IPS-18c (cell line): Measurements from ENCODE around the gene PHYHIPL.

Experiments
- H3K4me3 ChIP-seq: 2 replicates; pipeline ENCODE4 v1.7.0; 2013; ENCODE audit warnings: low read depth, mild to moderate bottlenecking, low read length, moderate library complexity; ENCODE audit not compliant: insufficient read depth
- H3K9me3 ChIP-seq: one replicate; pipeline ENCODE4 v1.6.1; 2013; ENCODE audit warnings: mild to moderate bottlenecking, low read length, moderate library complexity; ENCODE audit not compliant: control insufficient read depth, insufficient read depth

Gene PHYHIPL

DNA sequence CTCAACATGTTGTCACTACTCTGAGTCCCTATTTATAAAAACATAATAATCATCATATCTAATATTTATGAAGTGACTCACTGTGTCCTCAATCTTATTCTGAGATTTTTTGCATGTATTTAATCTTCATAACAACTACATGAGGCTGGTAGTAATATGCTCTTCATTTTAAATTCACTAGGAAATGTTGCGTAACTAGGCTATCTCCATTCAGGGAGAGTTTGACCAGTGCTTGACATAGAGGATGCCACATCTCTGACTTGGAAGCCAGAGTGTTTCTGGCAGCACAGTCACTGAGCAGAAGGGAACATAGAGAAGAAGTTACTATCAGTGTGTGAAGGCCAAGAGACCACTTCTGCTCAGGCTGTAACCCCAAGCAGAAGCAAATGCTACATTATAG is 97.0 kb downstream of the PHYHIPL start:
- no peaks in the 10 kb centered on the region for H3K9me3 ChIP-seq
- no peak overlapping the region for H3K4me3 ChIP-seq

DNA sequence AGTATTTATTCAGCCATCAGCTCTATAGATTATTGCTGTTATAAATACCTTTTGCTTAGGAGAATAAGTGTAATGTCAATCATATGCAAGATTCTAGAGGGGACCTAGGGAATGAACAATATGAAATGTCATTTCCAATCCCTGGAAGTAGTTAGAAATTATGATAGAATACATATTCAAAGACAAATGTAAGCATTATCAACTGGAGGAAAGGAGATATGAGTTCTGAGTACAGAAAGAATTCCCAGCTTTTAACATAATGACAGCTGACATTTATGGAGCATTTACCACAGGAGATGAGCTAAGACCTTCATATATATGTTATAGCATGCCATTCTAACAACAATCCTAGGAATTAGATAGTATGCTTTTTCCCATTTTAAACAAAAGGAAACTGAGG is 99.7 kb downstream of the PHYHIPL start:
- no peaks in the 10 kb centered on the region for H3K9me3 ChIP-seq

DNA sequence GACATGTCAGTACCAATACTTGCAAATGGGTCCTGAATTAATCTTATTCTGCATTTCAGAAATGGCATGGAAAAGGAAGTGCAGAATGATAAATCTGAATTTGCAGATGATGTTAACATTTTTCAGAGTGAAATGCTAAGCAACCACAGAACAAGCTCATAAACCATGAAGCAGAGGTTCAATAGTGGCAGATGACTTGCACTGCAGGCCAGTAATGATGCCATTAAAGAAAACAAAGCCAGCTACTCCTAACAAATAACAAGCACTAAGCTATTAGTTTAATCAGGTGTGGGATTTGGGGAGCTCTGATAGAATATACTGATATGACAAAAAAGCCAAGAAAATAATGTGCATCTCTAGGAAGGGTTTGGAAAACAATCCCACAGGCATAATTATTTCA is 100.5 kb downstream of the PHYHIPL start:
- Histone ChIP-seq H3K9me3 (no peaks in the 10 kb centered on the region), H3K4me3 (no peak overlapping the region)

More for the DNA sequence above, 99.7 kb downstream of the PHYHIPL start:
- H3K4me3 ChIP-seq = no peak overlapping the region

DNA sequence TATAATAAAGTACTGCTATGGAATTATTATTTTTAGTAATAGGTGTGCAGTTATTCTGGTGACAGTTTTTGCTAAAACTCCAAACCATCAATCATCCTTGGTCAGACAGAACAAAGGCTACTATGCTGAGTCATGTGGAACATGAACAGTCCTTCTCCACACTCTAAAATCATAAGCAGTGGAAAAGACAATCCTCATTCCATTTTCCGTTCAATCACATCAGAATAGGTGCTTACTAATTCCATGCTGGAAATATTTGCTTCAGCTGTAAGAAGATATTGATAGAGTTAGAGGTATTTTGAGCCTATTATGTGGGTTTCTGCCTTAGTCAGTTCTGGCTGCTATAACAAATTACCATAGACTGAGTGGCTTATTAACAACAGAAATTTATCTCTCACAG is 103.0 kb downstream of the PHYHIPL start:
- H3K4me3 ChIP-seq = no peak overlapping the region
- H3K9me3 ChIP-seq = no peaks in the 10 kb centered on the region

DNA sequence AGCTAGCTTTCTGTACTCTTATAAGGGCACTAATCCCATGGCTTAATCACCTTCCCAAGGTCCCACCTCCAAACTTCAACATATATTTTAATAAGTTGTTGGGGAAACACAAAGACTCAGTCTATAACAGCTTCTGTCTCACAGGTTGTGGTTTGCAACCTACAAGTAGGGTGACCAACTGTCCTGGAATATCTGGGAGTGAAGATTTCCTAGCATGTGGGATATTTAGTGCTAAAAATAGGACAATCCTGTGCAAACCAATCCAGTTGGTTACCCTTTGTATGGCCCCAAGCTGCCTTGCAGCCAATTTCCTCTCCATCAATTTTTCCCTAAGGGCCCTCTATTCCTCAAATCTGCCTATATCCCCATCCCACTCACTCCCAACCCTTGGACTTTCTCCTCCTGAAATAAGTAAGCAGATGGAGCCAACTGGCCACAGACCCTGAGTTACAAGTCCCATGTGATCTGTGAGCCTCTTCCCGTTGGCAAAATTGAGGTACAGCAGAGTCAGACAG is 103.6 kb downstream of the PHYHIPL start:
- H3K9me3 ChIP-seq = no peaks in the 10 kb centered on the region
- no peak overlapping the region for H3K4me3 ChIP-seq

DNA sequence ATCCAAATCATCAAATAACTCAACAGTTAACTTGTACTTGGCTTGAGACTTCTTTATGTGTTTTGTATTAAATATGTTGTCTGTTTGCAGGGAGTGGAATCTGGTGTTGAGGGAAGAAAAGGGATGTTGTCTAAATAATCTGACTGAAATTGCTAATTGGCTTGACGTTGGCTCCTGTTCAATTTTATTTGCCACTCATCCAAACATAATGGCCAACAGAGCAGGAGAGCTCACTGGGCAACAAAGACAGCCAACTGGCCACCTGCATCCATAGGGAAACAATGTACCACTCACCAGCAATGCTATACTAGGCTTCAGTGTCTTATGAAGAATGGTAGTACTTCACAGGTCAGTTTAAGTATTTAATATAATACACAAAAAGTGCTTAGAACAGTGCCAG is 105.4 kb downstream of the PHYHIPL start:
- no peak overlapping the region for H3K4me3 ChIP-seq
- H3K9me3 ChIP-seq = no peaks in the 10 kb centered on the region

DNA sequence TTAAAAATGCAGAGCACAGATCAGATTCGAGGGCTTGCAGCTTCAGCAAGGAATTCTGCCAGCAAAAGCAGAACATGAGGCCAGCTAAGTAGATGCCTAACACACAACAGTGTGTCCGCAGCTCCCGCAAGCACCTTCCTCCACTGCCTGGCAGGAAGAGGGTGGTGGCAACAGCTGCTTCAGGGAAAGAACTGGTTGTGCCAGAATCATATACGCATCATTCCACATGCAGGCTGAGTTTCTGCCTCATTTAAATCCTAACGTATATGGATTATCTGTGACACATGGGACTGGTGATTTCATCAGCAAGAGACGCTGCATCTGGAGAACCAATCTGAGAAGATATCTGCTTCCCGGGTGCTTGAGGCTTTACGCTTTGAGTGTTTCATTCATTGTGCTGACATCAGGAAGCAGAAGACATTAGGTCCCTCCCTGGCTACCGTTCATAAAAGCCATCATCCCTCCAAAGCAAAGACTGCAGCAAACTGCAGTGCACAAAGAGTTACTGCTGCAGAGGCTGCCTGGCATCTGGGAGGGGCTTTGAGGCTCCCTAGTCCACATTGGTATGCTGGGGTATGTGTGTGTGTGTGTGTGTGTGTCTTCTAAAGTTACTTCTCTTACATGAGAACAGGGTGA is 107.1 kb downstream of the PHYHIPL start:
- H3K9me3 ChIP-seq = no peaks in the 10 kb centered on the region
- no peak overlapping the region for H3K4me3 ChIP-seq

DNA sequence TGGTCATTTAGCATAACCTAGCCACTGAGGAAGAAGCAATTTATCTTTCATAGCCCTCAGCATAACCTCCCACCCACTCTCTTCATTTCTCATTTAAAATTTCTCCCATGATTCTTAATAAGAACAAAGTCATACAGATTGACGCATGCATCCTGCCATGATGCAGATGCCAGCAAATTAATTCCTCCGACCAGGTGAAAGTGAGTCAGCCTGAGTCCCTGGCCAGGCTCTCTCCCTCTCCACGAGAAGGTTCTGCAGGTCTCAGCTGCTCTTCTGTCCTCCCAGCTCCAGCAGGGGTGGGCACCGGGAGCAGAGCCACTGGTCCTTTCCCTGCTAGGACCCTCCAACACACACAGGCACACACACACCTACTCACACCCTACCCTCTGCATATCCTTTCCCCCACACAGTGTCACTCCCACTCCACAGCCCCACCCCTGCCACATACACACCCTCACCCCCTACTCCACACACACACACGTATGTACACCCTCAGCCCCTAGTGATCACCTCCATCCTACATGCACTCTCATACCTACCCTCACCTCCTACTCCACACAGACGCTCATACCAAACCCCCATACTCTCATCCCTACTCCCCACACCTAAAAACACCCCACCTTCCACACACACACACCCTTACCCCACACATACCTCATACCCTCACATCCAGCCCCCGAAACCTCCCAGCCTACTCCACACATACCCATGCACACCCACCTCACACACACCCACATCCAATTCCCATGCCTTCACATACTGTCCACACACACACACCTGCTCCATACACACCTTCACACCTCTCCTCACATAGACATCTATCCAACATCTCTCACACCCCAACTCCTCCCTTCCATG is 107.9 kb downstream of the PHYHIPL start:
- no peaks in the 10 kb centered on the region for H3K9me3 ChIP-seq
- no peak overlapping the region for H3K4me3 ChIP-seq

DNA sequence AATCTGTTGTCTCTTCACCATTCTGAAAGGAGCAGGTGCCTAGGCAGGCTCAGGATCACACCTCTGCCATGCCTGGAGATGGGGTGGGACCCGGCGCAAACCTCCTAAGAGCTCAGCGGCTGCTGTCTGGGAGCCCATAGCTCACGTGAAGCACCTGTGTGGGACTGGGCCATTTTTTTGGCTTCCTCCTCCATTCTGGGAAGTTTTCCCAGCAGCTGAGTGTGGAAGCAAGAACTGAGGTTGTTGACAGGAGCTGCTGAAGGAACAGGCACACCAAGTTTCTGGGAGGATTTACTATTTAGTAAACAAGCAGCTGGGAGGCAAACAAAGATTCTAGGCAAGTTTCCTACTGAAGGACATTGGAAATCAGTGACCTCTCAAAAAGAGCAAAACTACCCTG is 108.6 kb downstream of the PHYHIPL start:
- H3K9me3 ChIP-seq = no peaks in the 10 kb centered on the region
- no peak overlapping the region for H3K4me3 ChIP-seq

DNA sequence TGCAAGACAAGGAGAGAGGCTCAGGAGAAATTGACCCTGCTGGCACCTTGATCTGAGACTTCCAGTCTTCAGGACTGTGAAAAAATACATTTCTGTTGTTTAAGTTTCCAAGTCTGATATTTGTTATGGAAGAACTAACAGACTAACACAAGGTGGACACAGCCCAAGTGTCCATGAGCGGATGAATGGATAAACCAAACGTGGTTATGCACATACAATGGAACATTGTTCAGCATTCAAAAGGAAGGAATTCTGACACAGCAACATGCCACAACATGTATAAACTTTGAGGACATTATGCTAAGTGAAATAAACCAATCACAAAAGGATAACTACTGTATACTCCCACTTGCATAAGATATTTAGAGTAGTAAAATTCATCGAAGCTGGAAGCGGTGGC is 109.4 kb downstream of the PHYHIPL start:
- no peaks in the 10 kb centered on the region for H3K9me3 ChIP-seq
- H3K4me3 ChIP-seq = no peak overlapping the region

DNA sequence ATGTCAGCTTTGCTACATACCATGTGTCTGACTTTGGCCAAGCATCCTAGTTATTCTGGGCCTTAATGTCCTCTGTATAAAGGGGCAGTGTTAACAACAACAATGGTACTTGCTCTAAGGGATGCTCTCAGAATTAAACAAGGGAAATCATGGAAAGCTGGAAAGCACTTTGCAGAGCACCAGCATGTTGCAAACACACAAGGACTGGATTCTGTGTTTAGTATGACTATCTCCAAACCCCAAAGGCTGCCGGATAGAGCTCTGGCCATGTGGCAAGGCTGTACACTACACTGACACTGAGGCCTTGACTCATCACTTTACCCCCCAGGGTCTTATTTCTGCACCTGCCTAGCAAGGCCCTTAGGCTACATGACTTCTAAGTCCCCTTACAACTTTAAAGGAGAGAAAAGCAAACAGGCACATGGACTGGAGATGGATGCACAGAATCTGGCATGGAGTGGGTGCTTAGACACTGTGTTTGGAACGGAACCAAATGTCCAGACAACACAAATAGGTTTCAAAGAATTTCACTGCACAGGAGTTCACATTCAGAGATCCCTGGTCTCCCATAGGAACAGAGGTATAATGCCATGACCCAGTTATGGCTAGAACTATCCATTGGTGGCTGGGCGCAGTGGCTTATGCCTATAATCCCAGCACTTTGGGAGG is 111.3 kb downstream of the PHYHIPL start:
- Histone ChIP-seq H3K4me3 (no peak overlapping the region), H3K9me3 (no peaks in the 10 kb centered on the region)

DNA sequence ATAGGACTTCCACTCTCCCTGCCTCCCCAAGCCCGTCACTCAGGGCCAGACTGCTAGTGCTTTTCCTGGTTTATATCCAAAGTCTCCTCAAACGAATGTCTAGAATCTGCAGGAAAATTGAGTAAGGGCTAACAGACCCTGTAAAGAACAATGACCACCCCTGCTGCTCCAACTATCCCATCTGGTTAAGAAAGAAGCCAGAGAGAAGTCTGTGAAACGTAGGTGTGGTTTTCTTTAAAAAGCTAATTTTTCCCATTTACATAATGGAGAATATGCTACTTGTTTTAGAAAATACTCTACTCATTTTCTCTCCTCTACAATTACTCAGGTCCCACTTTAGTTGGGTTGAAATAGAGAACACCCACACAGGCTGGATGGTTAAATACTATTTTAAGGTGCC is 113.4 kb downstream of the PHYHIPL start:
- H3K4me3 ChIP-seq = no peak overlapping the region
- no peaks in the 10 kb centered on the region for H3K9me3 ChIP-seq

DNA sequence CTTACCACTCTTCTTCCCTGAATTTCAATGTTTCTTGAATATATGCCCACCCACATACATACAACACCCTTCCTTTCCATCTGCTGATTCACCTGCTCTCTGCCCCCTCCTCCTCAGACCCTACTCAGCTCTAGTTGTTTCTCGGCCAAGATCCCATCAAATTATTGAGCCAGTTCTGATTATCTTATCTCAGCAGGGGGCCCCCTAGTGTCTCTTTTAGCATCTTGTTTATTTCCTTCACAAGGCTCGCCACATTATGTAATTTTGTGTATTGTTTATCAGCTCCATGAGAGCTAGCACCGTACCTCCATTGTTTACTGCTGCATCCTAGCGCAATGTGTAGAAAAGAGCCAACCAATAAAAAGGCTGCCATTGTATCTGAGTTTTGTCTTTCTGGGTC is 114.0 kb downstream of the PHYHIPL start:
- H3K4me3 ChIP-seq = no peak overlapping the region
- no peaks in the 10 kb centered on the region for H3K9me3 ChIP-seq
